Activated T-helper 9 cell treated with anti-CD3 and anti-CD28 coated beads, Interleukin-2, amount 50 U/mL, for 16 hours (primary cell): ENCODE measurements around the gene CHIC2.

Experiments used
- DNase-seq: peaks from one replicate; pipeline ENCODE4 v3.0.0-alpha.2; 2020; ENCODE audit warnings: low read depth

The CHIC2 gene

GRCh38 chr4:54093324-54094240 is 29.2 kb upstream of the CHIC2 start:
- DNase-seq: no peak

- DNase-seq: no peak
Measured at GRCh38 chr4:54092405-54093323, 28.3 kb upstream of the CHIC2 start.

- DNase-seq: peak; percentile 68
Measured at GRCh38 chr4:54091637-54092404, 27.4 kb upstream of the CHIC2 start.

GRCh38 chr4:54090804-54091623 is 26.6 kb upstream of the CHIC2 start:
- DNase-seq: no peak

- no peak for DNase-seq
Measured at GRCh38 chr4:54090404-54090803, 26.0 kb upstream of the CHIC2 start.

- DNase-seq: no peak
Measured at GRCh38 chr4:54089875-54090274, 25.5 kb upstream of the CHIC2 start.

GRCh38 chr4:54085284-54085683 is 20.9 kb upstream of the CHIC2 start:
- no peak for DNase-seq

GRCh38 chr4:54082168-54082567 is 17.8 kb upstream of the CHIC2 start:
- no peak for DNase-seq

GRCh38 chr4:54077812-54078211 is 13.4 kb upstream of the CHIC2 start:
- DNase-seq: no peak

- no peak for DNase-seq
Measured at GRCh38 chr4:54076673-54077072, 12.3 kb upstream of the CHIC2 start.

GRCh38 chr4:54074381-54074780 is 10.0 kb upstream of the CHIC2 start:
- no peak for DNase-seq

GRCh38 chr4:54073271-54073880 is 9.0 kb upstream of the CHIC2 start:
- DNase-seq: no peak

GRCh38 chr4:54067166-54067565 is 2.8 kb upstream of the CHIC2 start:
- no peak for DNase-seq

- no peak for DNase-seq
Measured at GRCh38 chr4:54066718-54067129, 2.3 kb upstream of the CHIC2 start.

GRCh38 chr4:54066088-54066415 is 1.6 kb upstream of the CHIC2 start:
- DNase-seq: no peak

- DNase-seq: no peak
Measured at GRCh38 chr4:54065282-54066087, 1.1 kb upstream of the CHIC2 start.

- peak; percentile 6 for DNase-seq
Measured at GRCh38 chr4:54063737-54064316, 578 bp downstream of the CHIC2 start.

- DNase-seq: no peak
Measured at GRCh38 chr4:54063229-54063628, 1.2 kb downstream of the CHIC2 start.

- DNase-seq: no peak
Measured at GRCh38 chr4:54062392-54062791, 2.0 kb downstream of the CHIC2 start.

- DNase-seq: no peak
Measured at GRCh38 chr4:54061873-54062272, 2.5 kb downstream of the CHIC2 start.
